ENCODE measurements around the gene LBHD2. TPM values are rescaled to one million over a fixed set of nuclear protein-coding genes. Genes with fewer than 3 reads are reported as not detected.

The LBHD2 gene
- polyA plus RNA-seq, 1 of the 3 experiments (the other 2 are of a cell fraction): not detected

DNA sequence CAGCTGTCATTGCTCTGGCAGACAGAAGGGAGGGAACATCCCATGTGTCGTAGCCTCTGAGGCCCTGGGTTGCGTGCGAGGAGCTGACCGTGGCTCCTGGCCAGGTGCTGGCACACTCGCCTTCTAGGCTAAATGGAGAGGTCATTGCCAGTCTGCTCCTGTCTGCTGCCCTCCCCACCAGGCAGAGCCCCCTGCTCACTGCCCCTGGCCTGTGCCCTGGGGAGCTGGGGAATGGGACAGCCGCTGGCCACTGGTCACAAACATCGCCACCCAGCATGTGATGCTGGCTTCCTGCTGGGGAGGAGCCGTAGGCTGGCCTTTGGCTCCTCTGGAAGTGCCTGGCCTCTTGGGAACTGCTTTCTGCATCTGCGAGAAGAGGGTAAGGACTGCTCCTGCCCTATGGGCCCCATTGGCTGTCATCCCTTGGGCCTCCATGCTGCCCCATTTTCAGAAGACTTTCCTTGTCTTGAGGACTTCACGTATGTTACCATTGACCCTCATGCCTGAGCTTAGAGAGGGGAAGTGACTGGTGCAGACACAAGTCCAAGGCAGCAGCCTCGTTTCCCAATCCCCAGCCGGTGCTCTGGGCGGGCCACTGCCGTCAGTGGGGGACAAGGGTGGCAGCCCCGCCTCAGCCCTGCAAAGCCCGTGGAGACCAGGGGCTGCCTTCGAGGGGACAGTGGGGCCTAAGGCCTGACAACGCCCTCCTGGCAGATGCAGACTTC is 37.3 kb downstream of the LBHD2 start:
- H3K4me1 ChIP-seq (ENCODE audit: control insufficient read depth in 1 of 2, insufficient read depth in 2 of 2, low read depth in 1 of 2, low read length in 1 of 2): peaks cover 11 to 20% of the 10 kb centered on the region in 2 experiments
- H3K9me3 ChIP-seq: no peaks in the 10 kb centered on the region
- H3K27me3 ChIP-seq (ENCODE audit: insufficient read depth): no peaks in the 10 kb centered on the region
- H3K4me3 ChIP-seq (ENCODE audit: low read depth in 2 of 2, low read length in 1 of 2): no peak overlapping the region
- 67% methylated on average over 16 of the region's 18 CpGs for WGBS (ENCODE audit: low lambda C conversion rate)
- TF ChIP-seq NRF1 (IDR thresholded peaks at IDR 0.05; ENCODE audit: low read depth, low read length) (no peak), JUND (IDR thresholded peaks at IDR 0.05) (no peak), NFIC (IDR thresholded peaks at IDR 0.05; ENCODE audit: borderline replicate concordance) (no peak), GATA2 (CRISPR knock-in tag; IDR thresholded peaks at IDR 0.05) (no peak), SMC3 (IDR thresholded peaks at IDR 0.05; ENCODE audit: low read depth, low read length) (no peak), EZH2phosphoT487 (IDR thresholded peaks at IDR 0.05; ENCODE audit: borderline replicate concordance, low read depth) (no peak), GABPA (IDR thresholded peaks at IDR 0.05; ENCODE audit: low read depth) (no peak), YY1 (IDR thresholded peaks at IDR 0.05; ENCODE audit: low read depth) (no peak), EP300 (IDR thresholded peaks at IDR 0.05; ENCODE audit: borderline replicate concordance in 1 of 2, low read depth in 1 of 2, low read length in 1 of 2) (no peak), ELF1 (IDR thresholded peaks at IDR 0.05) (no peak), POLR2AphosphoS5 (IDR thresholded peaks at IDR 0.05; ENCODE audit: low read depth, low read length) (no peak), FOXJ3 (CRISPR knock-in tag; IDR thresholded peaks at IDR 0.05) (no peak), TCF12 (IDR thresholded peaks at IDR 0.05) (no peak), RCOR1 (IDR thresholded peaks at IDR 0.05; ENCODE audit: low read length) (no peak)
- TF ChIP-seq, protein P1, sequence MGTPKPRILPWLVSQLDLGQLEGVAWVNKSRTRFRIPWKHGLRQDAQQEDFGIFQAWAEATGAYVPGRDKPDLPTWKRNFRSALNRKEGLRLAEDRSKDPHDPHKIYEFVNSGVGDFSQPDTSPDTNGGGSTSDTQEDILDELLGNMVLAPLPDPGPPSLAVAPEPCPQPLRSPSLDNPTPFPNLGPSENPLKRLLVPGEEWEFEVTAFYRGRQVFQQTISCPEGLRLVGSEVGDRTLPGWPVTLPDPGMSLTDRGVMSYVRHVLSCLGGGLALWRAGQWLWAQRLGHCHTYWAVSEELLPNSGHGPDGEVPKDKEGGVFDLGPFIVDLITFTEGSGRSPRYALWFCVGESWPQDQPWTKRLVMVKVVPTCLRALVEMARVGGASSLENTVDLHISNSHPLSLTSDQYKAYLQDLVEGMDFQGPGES (IDR thresholded peaks at IDR 0.05; ENCODE audit: low read depth, low read length): no peak
- TF ChIP-seq, protein P2, sequence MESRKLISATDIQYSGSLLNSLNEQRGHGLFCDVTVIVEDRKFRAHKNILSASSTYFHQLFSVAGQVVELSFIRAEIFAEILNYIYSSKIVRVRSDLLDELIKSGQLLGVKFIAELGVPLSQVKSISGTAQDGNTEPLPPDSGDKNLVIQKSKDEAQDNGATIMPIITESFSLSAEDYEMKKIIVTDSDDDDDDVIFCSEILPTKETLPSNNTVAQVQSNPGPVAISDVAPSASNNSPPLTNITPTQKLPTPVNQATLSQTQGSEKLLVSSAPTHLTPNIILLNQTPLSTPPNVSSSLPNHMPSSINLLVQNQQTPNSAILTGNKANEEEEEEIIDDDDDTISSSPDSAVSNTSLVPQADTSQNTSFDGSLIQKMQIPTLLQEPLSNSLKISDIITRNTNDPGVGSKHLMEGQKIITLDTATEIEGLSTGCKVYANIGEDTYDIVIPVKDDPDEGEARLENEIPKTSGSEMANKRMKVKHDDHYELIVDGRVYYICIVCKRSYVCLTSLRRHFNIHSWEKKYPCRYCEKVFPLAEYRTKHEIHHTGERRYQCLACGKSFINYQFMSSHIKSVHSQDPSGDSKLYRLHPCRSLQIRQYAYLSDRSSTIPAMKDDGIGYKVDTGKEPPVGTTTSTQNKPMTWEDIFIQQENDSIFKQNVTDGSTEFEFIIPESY (IDR thresholded peaks at IDR 0.05; ENCODE audit: borderline replicate concordance, low read depth): no peak
- TF ChIP-seq, protein P3, sequence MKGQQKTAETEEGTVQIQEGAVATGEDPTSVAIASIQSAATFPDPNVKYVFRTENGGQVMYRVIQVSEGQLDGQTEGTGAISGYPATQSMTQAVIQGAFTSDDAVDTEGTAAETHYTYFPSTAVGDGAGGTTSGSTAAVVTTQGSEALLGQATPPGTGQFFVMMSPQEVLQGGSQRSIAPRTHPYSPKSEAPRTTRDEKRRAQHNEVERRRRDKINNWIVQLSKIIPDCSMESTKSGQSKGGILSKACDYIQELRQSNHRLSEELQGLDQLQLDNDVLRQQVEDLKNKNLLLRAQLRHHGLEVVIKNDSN (IDR thresholded peaks at IDR 0.05; ENCODE audit: borderline replicate concordance, low read depth): no peak
- TF ChIP-seq, protein P4, sequence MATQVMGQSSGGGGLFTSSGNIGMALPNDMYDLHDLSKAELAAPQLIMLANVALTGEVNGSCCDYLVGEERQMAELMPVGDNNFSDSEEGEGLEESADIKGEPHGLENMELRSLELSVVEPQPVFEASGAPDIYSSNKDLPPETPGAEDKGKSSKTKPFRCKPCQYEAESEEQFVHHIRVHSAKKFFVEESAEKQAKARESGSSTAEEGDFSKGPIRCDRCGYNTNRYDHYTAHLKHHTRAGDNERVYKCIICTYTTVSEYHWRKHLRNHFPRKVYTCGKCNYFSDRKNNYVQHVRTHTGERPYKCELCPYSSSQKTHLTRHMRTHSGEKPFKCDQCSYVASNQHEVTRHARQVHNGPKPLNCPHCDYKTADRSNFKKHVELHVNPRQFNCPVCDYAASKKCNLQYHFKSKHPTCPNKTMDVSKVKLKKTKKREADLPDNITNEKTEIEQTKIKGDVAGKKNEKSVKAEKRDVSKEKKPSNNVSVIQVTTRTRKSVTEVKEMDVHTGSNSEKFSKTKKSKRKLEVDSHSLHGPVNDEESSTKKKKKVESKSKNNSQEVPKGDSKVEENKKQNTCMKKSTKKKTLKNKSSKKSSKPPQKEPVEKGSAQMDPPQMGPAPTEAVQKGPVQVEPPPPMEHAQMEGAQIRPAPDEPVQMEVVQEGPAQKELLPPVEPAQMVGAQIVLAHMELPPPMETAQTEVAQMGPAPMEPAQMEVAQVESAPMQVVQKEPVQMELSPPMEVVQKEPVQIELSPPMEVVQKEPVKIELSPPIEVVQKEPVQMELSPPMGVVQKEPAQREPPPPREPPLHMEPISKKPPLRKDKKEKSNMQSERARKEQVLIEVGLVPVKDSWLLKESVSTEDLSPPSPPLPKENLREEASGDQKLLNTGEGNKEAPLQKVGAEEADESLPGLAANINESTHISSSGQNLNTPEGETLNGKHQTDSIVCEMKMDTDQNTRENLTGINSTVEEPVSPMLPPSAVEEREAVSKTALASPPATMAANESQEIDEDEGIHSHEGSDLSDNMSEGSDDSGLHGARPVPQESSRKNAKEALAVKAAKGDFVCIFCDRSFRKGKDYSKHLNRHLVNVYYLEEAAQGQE (IDR thresholded peaks at IDR 0.05; ENCODE audit: low read depth, low read length): no peak
- peaks cover 8% of the 10 kb centered on the region for H3F3A ChIP-seq (replicated peaks; ENCODE audit: insufficient read depth)
- no peak overlapping the region for H3K9ac ChIP-seq
- POLR2A ChIA-PET: no interaction called here
- no peak overlapping the region for H2AFZ ChIP-seq (ENCODE audit: low read depth)
- H3K27ac ChIP-seq (ENCODE audit: low read depth in 2 of 2, low read length in 1 of 2): peak overlapping the region in 1 of 2 experiments; percentile 69; a peak in 2 of 4 replicates
- no peak overlapping the region for H3K4me2 ChIP-seq
- no peaks in the 10 kb centered on the region for H3K79me2 ChIP-seq (ENCODE audit: insufficient read depth)
- no peaks in the 10 kb centered on the region for H3K36me3 ChIP-seq (replicated peaks in 1 of 2; ENCODE audit: control insufficient read depth in 1 of 2, insufficient read depth in 2 of 2, low read length in 1 of 2)
- no peak for DNase-seq
- H4K20me1 ChIP-seq (ENCODE audit: insufficient read depth): no peaks in the 10 kb centered on the region
- CTCF ChIA-PET: interaction anchor here (0.7 to 7.8 kb wide), 3 partner anchors 17 to 171 kb away, joined by 4 to 81 read pairs (median 4); no protein-coding TSS in a partner anchor
- H3K9me2 ChIP-seq: no peaks in the 10 kb centered on the region
